Astrocyte (in vitro differentiated cells and primary cell): Measurements from ENCODE around the gene B9D1.

Experiments
- CTCF ChIP-seq: IDR thresholded peaks from 2 replicates; pipeline ENCODE4 v1.5.1; 2011; ENCODE audit warnings: low read depth, mild to moderate bottlenecking, inconsistent platforms, low read length, moderate library complexity; ENCODE audit not compliant: insufficient read depth
- EZH2 ChIP-seq: IDR thresholded peaks from 2 replicates; pipeline ENCODE4 v1.6.1; 2012; ENCODE audit warnings: mild to moderate bottlenecking, low read length, inconsistent platforms; ENCODE audit not compliant: insufficient read depth

GRCh38 chr17:19306160-19307111 is 56.1 kb downstream of the B9D1 start:
- no peak for TF ChIP-seq CTCF
- no peak for TF ChIP-seq EZH2
